Testis (tissue), 2 donors: ENCODE data around the gene PDILT.

Experiments
- POLR2A ChIP-seq: fragments of 450-650 bp; IDR thresholded peaks from one replicate; pipeline ENCODE4 v1.6.1; 2017; ENCODE audit warnings: antibody characterized with exemption, mild to moderate bottlenecking, moderate library complexity
- TF ChIP-seq, protein P1 (sequence below), 3 experiments: fragments of 450-650 bp in 2 of 3; fragments of 200-600 bp in 1 of 3; sonication (generic) in 1 of 3; IDR thresholded peaks; one replicate each; pipeline ENCODE4 v1.5.1; 2016 to 2019; ENCODE audit warnings: antibody characterized with exemption in 3 of 3, mild to moderate bottlenecking in 2 of 3, moderate library complexity in 1 of 3

DNA sequence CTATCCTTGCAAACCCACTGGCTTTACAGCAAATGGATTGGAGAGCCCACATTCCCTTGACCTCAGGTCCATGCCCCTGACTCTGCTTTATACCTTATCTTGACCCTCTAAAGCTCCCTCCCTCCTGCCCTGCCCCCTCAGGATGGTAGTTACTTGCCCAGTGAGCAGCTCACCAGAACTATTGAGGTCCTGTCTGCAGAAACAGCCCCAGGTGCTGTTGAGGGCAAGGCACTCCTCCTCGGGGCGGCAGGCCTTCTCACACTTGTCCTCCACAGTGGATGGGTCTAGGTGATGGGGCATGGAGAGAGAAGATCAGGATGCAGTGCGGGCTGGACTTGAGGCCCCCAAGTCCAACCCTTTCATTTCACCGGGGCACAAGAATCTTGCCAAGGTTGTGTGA, 81.8 kb downstream of the PDILT start:
- TF ChIP-seq, protein P1, sequence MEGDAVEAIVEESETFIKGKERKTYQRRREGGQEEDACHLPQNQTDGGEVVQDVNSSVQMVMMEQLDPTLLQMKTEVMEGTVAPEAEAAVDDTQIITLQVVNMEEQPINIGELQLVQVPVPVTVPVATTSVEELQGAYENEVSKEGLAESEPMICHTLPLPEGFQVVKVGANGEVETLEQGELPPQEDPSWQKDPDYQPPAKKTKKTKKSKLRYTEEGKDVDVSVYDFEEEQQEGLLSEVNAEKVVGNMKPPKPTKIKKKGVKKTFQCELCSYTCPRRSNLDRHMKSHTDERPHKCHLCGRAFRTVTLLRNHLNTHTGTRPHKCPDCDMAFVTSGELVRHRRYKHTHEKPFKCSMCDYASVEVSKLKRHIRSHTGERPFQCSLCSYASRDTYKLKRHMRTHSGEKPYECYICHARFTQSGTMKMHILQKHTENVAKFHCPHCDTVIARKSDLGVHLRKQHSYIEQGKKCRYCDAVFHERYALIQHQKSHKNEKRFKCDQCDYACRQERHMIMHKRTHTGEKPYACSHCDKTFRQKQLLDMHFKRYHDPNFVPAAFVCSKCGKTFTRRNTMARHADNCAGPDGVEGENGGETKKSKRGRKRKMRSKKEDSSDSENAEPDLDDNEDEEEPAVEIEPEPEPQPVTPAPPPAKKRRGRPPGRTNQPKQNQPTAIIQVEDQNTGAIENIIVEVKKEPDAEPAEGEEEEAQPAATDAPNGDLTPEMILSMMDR (IDR thresholded peaks at IDR 0.05), result no peak
- TF ChIP-seq POLR2A, result no peak
